HG03520 (cell line): ENCODE data around the gene PAEP.

Experiments
- ATAC-seq: cut with Tn5 transposase; IDR thresholded peaks from one replicate; pipeline ENCODE4 v1.9.1; 2021; ENCODE audit warnings: mild to moderate bottlenecking, moderate library complexity; ENCODE audit not compliant: unreplicated experiment

PAEP gene

GRCh38 chr9:135590486-135591079 is 29.0 kb downstream of the PAEP start:
- ATAC-seq: no peak

DNA sequence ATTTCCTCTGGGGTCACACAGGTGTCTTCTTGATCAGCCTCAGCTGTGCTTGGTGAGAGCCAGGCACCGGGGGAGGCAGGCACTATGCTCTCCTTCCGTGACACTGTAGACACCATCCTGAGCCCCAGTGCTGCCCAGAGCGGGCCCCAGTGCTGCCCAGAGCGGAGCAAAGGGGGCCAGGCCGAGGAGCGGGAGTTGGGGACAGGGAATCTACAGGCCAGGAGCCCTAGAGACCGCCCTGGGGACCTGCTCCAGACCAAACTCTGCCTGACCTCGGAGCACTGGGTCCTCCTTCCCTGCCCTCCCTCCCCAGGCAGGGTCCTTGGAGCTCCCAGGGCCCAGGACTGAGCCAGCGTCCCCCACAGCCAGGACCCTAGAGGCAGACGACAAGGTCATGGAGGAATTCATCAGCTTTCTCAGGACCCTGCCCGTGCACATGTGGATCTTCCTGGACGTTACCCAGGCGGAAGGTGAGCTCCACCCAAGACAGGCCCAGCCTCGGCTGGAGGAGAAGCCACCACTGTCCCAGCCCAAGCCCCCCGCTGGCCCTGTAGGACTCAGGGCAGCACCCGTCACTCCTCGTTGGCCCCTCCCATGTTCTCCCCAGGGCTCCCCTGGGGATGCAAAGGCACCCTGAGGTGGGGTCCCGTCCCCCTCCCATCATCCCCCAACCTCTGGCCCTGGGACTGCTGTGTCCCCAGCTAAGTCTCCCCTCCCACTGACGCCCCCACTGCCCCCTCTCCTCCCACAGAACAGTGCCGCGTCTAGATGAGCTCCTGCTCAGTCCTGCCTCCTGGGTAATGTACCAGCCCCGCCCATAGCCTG is 30.2 kb downstream of the PAEP start:
- no peak for ATAC-seq

- no peak for ATAC-seq
These were observed 30.7 kb downstream of the PAEP start for GRCh38 chr9:135592331-135592590.

DNA sequence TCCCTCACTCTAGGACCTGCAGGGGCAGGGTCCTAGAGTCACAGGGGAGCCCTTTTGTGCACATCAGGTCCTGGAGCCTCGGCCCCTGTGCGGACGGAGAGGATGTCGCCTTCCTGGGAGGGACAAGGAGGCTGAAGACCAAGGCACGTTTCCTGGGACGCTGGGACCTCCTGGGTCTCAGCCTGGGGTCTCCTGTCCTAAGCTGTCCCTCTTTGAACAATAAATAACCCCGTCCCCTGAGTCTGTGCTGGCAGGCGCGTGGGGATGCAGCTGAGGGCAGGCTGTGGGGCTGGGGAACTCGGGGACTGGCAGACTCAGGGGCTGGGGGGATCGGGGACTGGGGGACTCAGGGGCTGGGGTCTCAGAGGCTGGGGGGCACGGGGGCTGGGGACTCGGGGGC is 31.1 kb downstream of the PAEP start:
- no peak for ATAC-seq

- no peak for ATAC-seq
These were observed 34.7 kb downstream of the PAEP start for GRCh38 chr9:135596211-135596610.

DNA sequence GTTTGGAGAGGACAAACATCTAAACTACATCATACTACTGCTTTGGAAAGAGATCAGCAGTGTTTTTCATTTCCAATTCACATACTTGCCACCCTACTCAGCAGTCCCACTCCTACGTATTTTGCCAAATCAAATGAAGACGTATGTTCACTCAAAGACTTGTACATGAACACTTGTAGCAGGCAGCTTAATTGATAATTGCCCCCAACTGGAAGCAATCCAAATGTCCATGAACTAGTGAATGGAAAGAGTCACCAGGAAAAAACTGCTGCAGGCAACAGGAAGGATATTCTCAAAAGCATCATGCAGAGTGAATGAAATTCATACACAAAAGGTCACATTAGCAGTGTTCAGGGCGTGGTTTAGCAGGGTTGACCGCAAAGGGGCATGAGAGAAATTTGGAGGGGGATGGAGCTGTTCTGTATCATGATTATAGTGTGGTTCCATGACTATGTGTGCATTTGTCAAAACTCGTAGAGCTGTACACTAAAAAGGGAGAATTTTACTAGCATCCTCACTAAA is 38.8 kb downstream of the PAEP start:
- ATAC-seq: no peak

- no peak for ATAC-seq
These were observed 40.4 kb downstream of the PAEP start for GRCh38 chr9:135601988-135602387.

GRCh38 chr9:135602789-135603481 is 41.4 kb downstream of the PAEP start:
- no peak for ATAC-seq

- ATAC-seq: no peak
These were observed 43.1 kb downstream of the PAEP start for GRCh38 chr9:135604437-135605237.

DNA sequence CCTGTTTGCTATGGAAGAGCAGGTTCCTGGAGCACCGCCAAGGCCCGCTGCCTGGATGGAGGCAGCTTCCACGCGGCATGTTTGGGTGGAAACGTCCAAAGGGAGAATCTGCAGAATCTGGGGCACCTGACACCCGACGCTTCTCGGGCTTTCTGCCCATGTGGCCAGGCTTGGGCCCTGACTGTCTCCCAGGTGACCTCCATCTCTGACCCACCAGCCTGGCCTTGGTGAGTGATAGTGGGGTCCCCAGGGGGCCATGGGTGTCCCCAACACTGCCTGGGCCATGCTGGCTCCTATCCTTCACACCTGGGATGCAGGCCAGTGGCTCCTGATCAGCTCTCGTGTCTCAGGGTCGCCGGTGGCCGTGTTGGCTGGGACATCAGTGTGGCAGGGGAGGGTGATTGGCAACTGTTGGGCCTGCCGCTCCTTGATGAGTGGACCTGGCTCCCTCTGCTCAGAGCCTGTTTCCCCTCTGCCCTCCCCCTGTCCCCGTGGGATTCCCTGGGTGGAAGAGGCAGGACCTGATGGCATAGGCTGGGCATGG is 43.8 kb downstream of the PAEP start:
- no peak for ATAC-seq

DNA sequence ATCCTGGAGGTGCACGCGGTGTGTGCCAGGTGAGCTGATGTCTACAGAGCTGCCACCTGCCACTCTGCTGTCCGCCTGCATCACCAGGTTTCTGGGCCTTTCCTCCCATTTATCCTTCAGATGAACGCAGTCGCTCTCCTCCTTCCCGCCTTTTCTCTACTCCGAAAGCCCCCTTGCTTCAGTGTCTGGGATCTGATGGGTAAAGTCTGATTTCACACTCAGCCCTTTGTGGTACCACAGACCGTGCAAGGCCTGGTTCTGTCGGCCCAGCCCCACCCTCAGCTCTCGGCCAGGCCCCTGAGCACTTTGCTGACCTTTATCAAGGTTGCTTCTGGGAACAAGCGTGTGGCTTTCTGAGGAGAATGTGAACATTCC is 45.3 kb downstream of the PAEP start:
- ATAC-seq: no peak

- no peak for ATAC-seq
These were observed 46.1 kb downstream of the PAEP start for GRCh38 chr9:135607401-135608293.

DNA sequence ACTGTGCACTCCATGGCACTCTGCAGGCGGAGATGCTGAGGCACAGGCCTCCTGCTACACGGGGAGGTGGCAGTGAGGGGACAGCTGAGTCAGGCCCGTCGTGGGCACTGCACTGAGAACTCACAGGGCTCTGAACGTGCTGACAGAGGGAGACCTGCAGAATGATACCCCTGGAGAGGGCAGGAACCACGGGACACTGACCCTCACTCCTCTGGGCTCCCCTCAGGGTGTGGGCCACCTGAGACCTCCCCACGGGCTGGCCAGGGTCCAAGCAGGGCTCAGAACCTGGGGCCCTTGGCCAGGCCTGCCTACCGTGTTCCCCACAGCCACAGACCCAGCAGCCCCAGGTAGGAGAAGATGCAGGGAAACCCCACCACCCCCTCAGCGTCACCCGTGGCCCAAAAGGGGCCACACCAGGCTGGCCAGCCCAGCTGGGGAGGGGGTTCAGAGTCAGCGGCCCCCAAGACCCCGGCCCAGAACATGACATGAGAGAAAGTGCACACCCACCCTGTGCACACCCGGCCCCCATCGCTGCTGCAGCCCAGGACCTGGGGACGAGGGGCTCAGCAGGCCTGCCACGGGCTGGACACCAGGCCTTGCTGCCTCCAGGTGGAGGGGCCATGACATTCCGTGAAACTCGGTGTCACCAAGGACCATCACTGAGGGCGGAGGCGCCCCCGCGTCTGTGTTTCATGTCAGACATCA is 46.9 kb downstream of the PAEP start:
- no peak for ATAC-seq

- no peak for ATAC-seq
These were observed 47.4 kb downstream of the PAEP start for GRCh38 chr9:135608999-135609317.

DNA sequence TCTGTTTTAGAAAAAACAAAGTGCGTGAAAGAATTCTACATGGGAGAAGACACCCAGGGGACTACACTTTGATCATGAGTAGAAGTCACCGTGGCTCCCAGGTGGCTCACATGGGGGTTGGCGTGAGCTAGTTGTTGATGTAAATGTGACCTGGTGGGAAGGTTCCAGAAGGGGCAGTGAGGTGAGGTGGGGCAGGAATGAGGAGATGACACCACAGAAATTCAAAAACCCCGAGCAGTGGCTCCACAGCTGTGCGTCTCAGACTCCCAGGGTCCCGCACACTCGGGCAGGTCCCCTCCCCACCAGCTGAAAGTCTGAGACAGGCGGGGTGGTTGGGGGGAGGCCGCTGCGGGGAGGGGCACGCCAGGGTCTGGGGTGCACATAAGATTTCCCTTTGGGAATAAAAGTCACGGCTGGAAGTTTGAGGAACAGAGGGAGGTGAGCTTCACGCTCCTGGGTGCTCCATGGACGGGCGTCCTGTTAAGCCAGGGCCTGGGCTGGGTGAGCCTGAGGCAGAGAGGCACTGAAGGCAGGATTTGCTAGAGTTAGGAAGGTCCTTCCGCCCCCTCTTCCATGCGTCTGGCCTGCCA is 47.9 kb downstream of the PAEP start:
- no peak for ATAC-seq

GRCh38 chr9:135610290-135611141 is 49.0 kb downstream of the PAEP start:
- no peak for ATAC-seq

- ATAC-seq: no peak
These were observed 49.8 kb downstream of the PAEP start for GRCh38 chr9:135611142-135611874.

DNA sequence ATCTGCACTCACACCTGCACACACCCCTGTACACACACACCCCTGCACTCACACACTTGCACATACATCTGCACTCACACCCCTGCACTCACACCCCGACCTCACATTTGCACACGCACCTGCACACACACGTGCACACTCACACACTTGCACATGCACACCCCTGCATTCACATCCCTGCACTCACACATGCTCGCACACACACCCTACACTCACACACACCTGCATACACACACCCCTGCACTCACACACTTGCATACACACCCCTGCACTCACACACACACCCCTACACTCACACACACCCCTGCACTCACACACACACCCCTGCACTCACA is 50.3 kb downstream of the PAEP start:
- no peak for ATAC-seq
